Activated CD4-positive, alpha-beta T cell treated with anti-CD3 and anti-CD28 coated beads, Interleukin-2, amount 50 U/mL, for 4 hours (primary cell): ENCODE data around the gene SBSN.
A peak's percentile ranks its signal among the peaks of the same experiment; 100 is the strongest.

Experiments used
- DNase-seq, 2 experiments: peaks; one replicate each; pipeline ENCODE4 v3.0.0-alpha.2; 2020

Gene SBSN

GRCh38 chr19:35553385-35554000 is 25.4 kb upstream of the SBSN start:
- DNase-seq, result no peak

- no peak for DNase-seq
Observed at GRCh38 chr19:35552534-35553384, 24.6 kb upstream of the SBSN start.

GRCh38 chr19:35551091-35551810 is 23.1 kb upstream of the SBSN start:
- DNase-seq, result no peak

GRCh38 chr19:35549879-35550523 is 21.9 kb upstream of the SBSN start:
- no peak for DNase-seq

- DNase-seq, result peak; percentile 25 to 38
Observed at GRCh38 chr19:35549174-35549788, 21.2 kb upstream of the SBSN start.

- no peak for DNase-seq
Observed at GRCh38 chr19:35546532-35546931, 18.4 kb upstream of the SBSN start.

GRCh38 chr19:35545855-35546381 is 17.8 kb upstream of the SBSN start:
- peak; percentile 51 to 54 for DNase-seq

- peak; percentile 67 to 69 for DNase-seq
Observed at GRCh38 chr19:35545001-35545854, 17.1 kb upstream of the SBSN start, which contains the start of gene TMEM147. TSS of gene TMEM147 (plus strand) at chr19:35545626. CDS start at chr19:35545740, 114 bp downstream.

GRCh38 chr19:35544110-35544802 is 16.1 kb upstream of the SBSN start:
- DNase-seq, result no peak

- DNase-seq, result no peak
Observed at GRCh38 chr19:35543280-35544109, 15.4 kb upstream of the SBSN start.

- no peak for DNase-seq
Observed at GRCh38 chr19:35542209-35542608, 14.1 kb upstream of the SBSN start.

- no peak for DNase-seq
Observed at GRCh38 chr19:35540356-35540927, 12.3 kb upstream of the SBSN start.

GRCh38 chr19:35539850-35540249 is 11.7 kb upstream of the SBSN start:
- no peak for DNase-seq

- no peak for DNase-seq
Observed at GRCh38 chr19:35539314-35539713, 11.2 kb upstream of the SBSN start.

- DNase-seq, result no peak
Observed at GRCh38 chr19:35534803-35535480, 6.8 kb upstream of the SBSN start.

GRCh38 chr19:35533822-35534392 is 5.8 kb upstream of the SBSN start:
- DNase-seq, result no peak

GRCh38 chr19:35533201-35533821 is 5.2 kb upstream of the SBSN start, which contains the start of gene GAPDHS:
TSS of gene GAPDHS (plus strand) at chr19:35533456. CDS start at chr19:35533528, 72 bp downstream.
- DNase-seq, result no peak

GRCh38 chr19:35531291-35531690 is 3.2 kb upstream of the SBSN start:
- DNase-seq, result no peak
